HepG2 (cell line): ENCODE data around the gene RFXANK. TPM values are rescaled to one million over a fixed set of nuclear protein-coding genes. Genes with fewer than 3 reads are reported as not detected.
A peak's percentile ranks its signal among the peaks of the same experiment; 100 is the strongest.

Experiments used
- HDAC6 ChIP-seq: fragments of 200-600 bp; sonication (generic); IDR thresholded peaks from 2 replicates; pipeline ENCODE4 v1.7.0; 2017; ENCODE audit warnings: mild to moderate bottlenecking, antibody characterized with exemption, low read length, low read depth
- HOXA9 ChIP-seq: sonication (generic); formaldehyde crosslinking; IDR thresholded peaks from 2 replicates; pipeline ENCODE4 v1.8.1; 2022; ENCODE audit warnings: missing genetic modification reagents, mild to moderate bottlenecking, moderate library complexity, borderline replicate concordance
- IKZF4 ChIP-seq: sonication (generic); formaldehyde crosslinking; IDR thresholded peaks from 2 replicates; pipeline ENCODE4 v1.5.1; 2020; ENCODE audit warnings: borderline replicate concordance, mild to moderate bottlenecking, low read depth, missing genetic modification reagents; ENCODE audit errors: not compliant biosample characterization
- KAT7 ChIP-seq: IDR thresholded peaks from 2 replicates; pipeline ENCODE4 v1.6.1; 2018; ENCODE audit warnings: borderline replicate concordance, missing compliant biosample characterization
- MAFK ChIP-seq, 2 experiments: IDR thresholded peaks in 1 of 2; conservative IDR thresholded peaks in 1 of 2; 2 replicates each; pipeline ENCODE4 v1.6.1; 2011; ENCODE audit warnings: improper control_type of control experiment in 2 of 2, low read length in 2 of 2
- MEIS2 ChIP-seq: sonication (generic); formaldehyde crosslinking; IDR thresholded peaks from 2 replicates; pipeline ENCODE4 v1.9.0; 2021; ENCODE audit warnings: mild to moderate bottlenecking, missing genetic modification reagents
- NFIB ChIP-seq: sonication (generic); formaldehyde crosslinking; IDR thresholded peaks from 2 replicates; pipeline ENCODE4 v1.9.0; 2021; ENCODE audit warnings: missing genetic modification reagents, mild to moderate bottlenecking, borderline replicate concordance
- ONECUT2 ChIP-seq: sonication (generic); formaldehyde crosslinking; IDR thresholded peaks from 2 replicates; pipeline ENCODE4 v1.4.0; 2020; ENCODE audit warnings: missing genetic modification reagents
- PHB2 ChIP-seq: fragments of 450-650 bp; IDR thresholded peaks from 2 replicates; pipeline ENCODE4 v1.6.1; 2018; ENCODE audit not compliant: partially characterized antibody
- PLRG1 ChIP-seq: fragments of 450-650 bp; conservative IDR thresholded peaks from 2 replicates; pipeline ENCODE4 v1.6.1; 2016
- RAD21 ChIP-seq: fragments of 450-650 bp; formaldehyde crosslinking; IDR thresholded peaks from 2 replicates; pipeline ENCODE4 v1.5.0; 2020; ENCODE audit warnings: mild to moderate bottlenecking
- REST ChIP-seq, 2 experiments: IDR thresholded peaks; 2 replicates each; pipeline ENCODE4 v1.6.1; 2011 to 2012; ENCODE audit warnings: low read length in 2 of 2, borderline replicate concordance in 1 of 2, low read depth in 1 of 2, mild to moderate bottlenecking in 1 of 2, moderate library complexity in 1 of 2
- SNRNP70 ChIP-seq: fragments of 200-400 bp; formaldehyde crosslinking; IDR thresholded peaks from 2 replicates; pipeline ENCODE4 v1.6.1; 2017; ENCODE audit warnings: mild to moderate bottlenecking, low read depth, low read length, moderate library complexity
- TEAD3 ChIP-seq: optimal IDR thresholded peaks from 2 replicates; pipeline ENCODE3; 2016; ENCODE audit warnings: borderline replicate concordance
- ZBTB38 ChIP-seq: sonication (generic); formaldehyde crosslinking; IDR thresholded peaks from 2 replicates; pipeline ENCODE4 v1.5.1; 2020; ENCODE audit warnings: mild to moderate bottlenecking, missing genetic modification reagents
- ZFX ChIP-seq: sonication (generic); formaldehyde crosslinking; IDR thresholded peaks from 2 replicates; pipeline ENCODE4 v1.4.0; 2020; ENCODE audit warnings: mild to moderate bottlenecking, low read depth, missing genetic modification reagents, moderate library complexity
- ZNF124 ChIP-seq: sonication (generic); formaldehyde crosslinking; IDR thresholded peaks from 2 replicates; pipeline ENCODE4 v1.4.0; 2020; ENCODE audit warnings: missing genetic modification reagents
- ZNF605 ChIP-seq: sonication (generic); formaldehyde crosslinking; IDR thresholded peaks from 2 replicates; pipeline ENCODE4 v1.8.0; 2022; ENCODE audit warnings: mild to moderate bottlenecking, missing genetic modification reagents
- ZNF687 ChIP-seq: sonication (generic); formaldehyde crosslinking; IDR thresholded peaks from 2 replicates; pipeline ENCODE4 v1.5.1; 2020; ENCODE audit warnings: mild to moderate bottlenecking, missing genetic modification reagents, moderate library complexity
- ZNF841 ChIP-seq: sonication (generic); formaldehyde crosslinking; IDR thresholded peaks from 2 replicates; pipeline ENCODE4 v1.8.1; 2023; ENCODE audit warnings: missing genetic modification reagents, borderline replicate concordance
- polyA plus RNA-seq, 8 experiments: library from polyadenylated mRNA; depleted of rRNA in 3 of 8; stranded (reverse) in 7 of 8; unstranded in 1 of 8; fragments of >200 nt; fragmentation: Illumina TruSeq in 4 of 8; extraction: Trizol in 4 of 8; gene quantifications; 2 replicates each; pipeline versions ENCODE4 v1.2.1 to v1.2.3, GENCODE V29; 2011 to 2016; ENCODE audit warnings: low read depth in 4 of 8, missing spikeins in 1 of 8, mixed read lengths in 1 of 8; ENCODE audit not compliant: insufficient read depth in 1 of 8
- total RNA-seq, 5 experiments: library from RNA; depleted of rRNA; stranded (reverse); fragments of >200 nt; fragmentation: Illumina TruSeq; extraction: Trizol; gene quantifications; 2 replicates each; pipeline ENCODE4 v1.2.3, GENCODE V29; 2016; ENCODE audit warnings: low read depth in 1 of 5

Gene RFXANK
- total and polyA plus RNA-seq, 2 of the 13 experiments (the other 11 are each of a cell fraction or from before 2014, with no cell fraction given) = 49.9 to 80.7 TPM

GRCh38 chr19:19185853-19186740 lies 6.0 kb upstream of the RFXANK start (continued):
- no peak for TF ChIP-seq REST (IDR thresholded peaks at IDR 0.05; ENCODE audit: borderline replicate concordance in 1 of 2, low read depth in 1 of 2, low read length in 2 of 2)
- TF ChIP-seq ZNF841 = no peak
- no peak for TF ChIP-seq MAFK (conservative IDR thresholded peaks at IDR 0.05 in 1 of 2, IDR thresholded peaks at IDR 0.05 in 1 of 2; ENCODE audit: low read length in 2 of 2)
- TF ChIP-seq RAD21 = peak; percentile 79
- TF ChIP-seq SNRNP70 = no peak
- TF ChIP-seq MEIS2 (CRISPR knock-in tag) = no peak
- TF ChIP-seq ZNF124 (CRISPR knock-in tag) = no peak
- TF ChIP-seq TEAD3 (CRISPR knock-in tag) = peak; percentile 99
- no peak for TF ChIP-seq PLRG1
- no peak for TF ChIP-seq ONECUT2 (CRISPR knock-in tag)
- TF ChIP-seq ZBTB38 (CRISPR knock-in tag) = peak; percentile 73
- no peak for TF ChIP-seq KAT7
- TF ChIP-seq ZNF605 (CRISPR knock-in tag) = no peak
- no peak for TF ChIP-seq HDAC6
- TF ChIP-seq NFIB (CRISPR knock-in tag) = no peak
- TF ChIP-seq ZNF687 (CRISPR knock-in tag) = peak; percentile 48
- TF ChIP-seq ZFX (CRISPR knock-in tag) = peak; percentile 43; the same call in 1 of the 2 replicates
- no peak for TF ChIP-seq HOXA9
- no peak for TF ChIP-seq PHB2
- no peak for TF ChIP-seq IKZF4 (CRISPR knock-in tag)
